HG02623 (cell line): ENCODE results near the gene ESR2.
"Not testable (repeated sequence)": the region's sequence is repeated elsewhere in the genome, so short reads cannot be mapped to it uniquely, and the experiment has no call there.

Source experiments
- ATAC-seq: cut with Tn5 transposase; IDR thresholded peaks from one replicate; pipeline ENCODE4 v1.9.1; 2021; ENCODE audit warnings: moderate library complexity; ENCODE audit not compliant: unreplicated experiment

ESR2 gene

GRCh38 chr14:64293976-64294671 lies at the start of gene ESR2:
Gene ESR2 (minus strand): TSS chr14:64294371. CDS start chr14:64282985, 11,386 bp downstream.
- ATAC-seq, result peak; percentile 33

GRCh38 chr14:64340560-64341196 lies 46.5 kb upstream of the ESR2 start:
- ATAC-seq, result no peak

- peak; percentile 90 for ATAC-seq
These were observed 44.6 kb upstream of the ESR2 start for GRCh38 chr14:64338616-64339316.

- ATAC-seq, result peak; percentile 32
These were observed 43.9 kb upstream of the ESR2 start for GRCh38 chr14:64337888-64338615.

- no peak for ATAC-seq
These were observed 35.0 kb upstream of the ESR2 start for GRCh38 chr14:64329149-64329548.

GRCh38 chr14:64326502-64326901 lies 32.3 kb upstream of the ESR2 start:
- no peak for ATAC-seq

- ATAC-seq, result no peak
These were observed 30.7 kb upstream of the ESR2 start for GRCh38 chr14:64324895-64325294.

GRCh38 chr14:64324461-64324860 lies 30.3 kb upstream of the ESR2 start:
- ATAC-seq, result no peak

- not testable (repeated sequence) for ATAC-seq
These were observed 26.2 kb upstream of the ESR2 start for GRCh38 chr14:64320362-64320761.

- not testable (repeated sequence) for ATAC-seq
These were observed 24.5 kb upstream of the ESR2 start for GRCh38 chr14:64318695-64319094.

- no peak for ATAC-seq
These were observed 9.3 kb upstream of the ESR2 start for GRCh38 chr14:64303471-64303917.

- ATAC-seq, result no peak
These were observed 4.6 kb upstream of the ESR2 start for GRCh38 chr14:64298773-64299172.

- ATAC-seq, result no peak
These were observed 2.4 kb upstream of the ESR2 start for GRCh38 chr14:64296561-64296960.

GRCh38 chr14:64294672-64295413 lies 672 bp upstream of the ESR2 start:
- peak; percentile 70 for ATAC-seq

GRCh38 chr14:64292197-64292596 lies 2.0 kb downstream of the ESR2 start:
- no peak for ATAC-seq

- no peak for ATAC-seq
These were observed 4.6 kb downstream of the ESR2 start for GRCh38 chr14:64289571-64289970.

GRCh38 chr14:64281805-64282204 lies 12.4 kb downstream of the ESR2 start:
- no peak for ATAC-seq

GRCh38 chr14:64279704-64280668 lies 14.2 kb downstream of the ESR2 start:
- ATAC-seq, result no peak

GRCh38 chr14:64278458-64278857 lies 15.7 kb downstream of the ESR2 start:
- no peak for ATAC-seq
